ENCODE measurements around the gene SYCE3. TPM values are rescaled to one million over a fixed set of nuclear protein-coding genes. Genes with fewer than 3 reads are reported as not detected.

Gene SYCE3
- total and polyA plus RNA-seq, 9 of the 15 experiments (the other 6 are each of a cell fraction or from before 2014, with no cell fraction given) = 0.56 TPM; not detected in 8

GRCh38 chr22:50525858-50526107 is 36.9 kb downstream of the SYCE3 start (continued):
- TF ChIP-seq CREB1 (IDR thresholded peaks at IDR 0.05) (0 out of 2 replicates have a peak, but pooled peaks have one; percentile 3), CREB1 (CRISPR knock-in tag; IDR thresholded peaks at IDR 0.05) (no peak), ZNF316 (IDR thresholded peaks at IDR 0.05) (no peak), MEF2A (IDR thresholded peaks at IDR 0.05; ENCODE audit: control insufficient read depth, low read depth, low read length) (no peak), DIDO1 (tag; IDR thresholded peaks at IDR 0.05; ENCODE audit: low read depth) (no peak), ZNF282 (CRISPR knock-in tag; IDR thresholded peaks at IDR 0.05) (no peak), HMG20B (CRISPR knock-in tag; IDR thresholded peaks at IDR 0.05) (no peak), HNRNPH1 (optimal IDR thresholded peaks at IDR 0.05; ENCODE audit: low read depth, low read length) (no peak), TCF7L2 (IDR thresholded peaks at IDR 0.05; ENCODE audit: low read depth, low read length) (no peak)

- Histone ChIP-seq H3K36me3 (ENCODE audit: control insufficient read depth, insufficient read depth, low read length) (peaks cover 40% of the 10 kb centered on the region; the same call in 1 of the 3 replicates), H2AFZ (ENCODE audit: low read depth, low read length) (peak within 1 kb of the TSS; percentile 82), H3K4me1 (replicated peaks in 1 of 2; ENCODE audit: control insufficient read depth in 2 of 2, insufficient read depth in 2 of 2, low read length in 2 of 2) (peaks cover 8 to 64% of the 10 kb centered on the region in 2 experiments; a peak in 4 of 5 replicates), H3K4me3 (peak within 1 kb of the TSS; percentile 71), H4K20me1 (replicated peaks; ENCODE audit: control insufficient read depth, insufficient read depth, low read length) (peaks cover 12% of the 10 kb centered on the region; the same call in 1 of the 2 replicates), H3K27me3 (ENCODE audit: control insufficient read depth in 2 of 2, insufficient read depth in 2 of 2, low read length in 2 of 2) (no peaks in the 10 kb centered on the region), H3K79me2 (ENCODE audit: control insufficient read depth, insufficient read depth, low read length) (peaks cover 34% of the 10 kb centered on the region), H3K27ac (ENCODE audit: extremely low read depth, low read depth, low read length) (peak within 1 kb of the TSS; percentile 89), H3K9me3 (replicated peaks; ENCODE audit: control insufficient read depth, insufficient read depth, low read depth, low read length) (no peaks in the 10 kb centered on the region), H3K4me2 (ENCODE audit: insufficient read depth, low read length) (peak within 1 kb of the TSS; percentile 88), H3K9me1 (ENCODE audit: control insufficient read depth, insufficient read depth, low read length) (no peaks in the 10 kb centered on the region), H3K9ac (ENCODE audit: insufficient read depth in 1 of 2, low read depth in 2 of 2, low read length in 2 of 2) (peak within 1 kb of the TSS; percentile 86 to 96)
- intact Hi-C loops (cut with micrococcal nuclease) (loop anchor here (5.0 kb wide), 1 partner anchor 37 kb away; the partner anchor contains the start of gene SYCE3), in situ Hi-C loops (cut with MboI) (no loop called here)
- BruUV-seq (replicated peaks) = TSS peak; percentile 76
- WGBS (ENCODE audit: insufficient coverage, low coverage, missing lambda C conversion rate) = under 1% methylated on average over 32 of the region's 84 CpGs
- DNase-seq (ENCODE audit: extremely low read depth in 1 of 4, low spot score in 3 of 4) = peak; percentile 92 to 97 (median 94)
- peak; percentile 80 for ATAC-seq
- peak; percentile 86 for FAIRE-seq
- CTCF ChIA-PET (ENCODE audit: low intra/inter-chr PET ratio) = interaction anchor here (1.2 kb wide), 1 partner anchor 50 kb away, joined by 3 read pairs; no protein-coding TSS in a partner anchor
- POLR2A ChIA-PET = interaction anchor here (0.6 to 5.3 kb wide), 10 partner anchors 11 to 283 kb away, joined by 3 to 65 read pairs (median 4); partner anchors contain the start of genes CHKB, KLHDC7B, LMF2 and NCAPH2
- TF ChIP-seq ZSCAN29 (IDR thresholded peaks at IDR 0.05) (no peak), MTA3 (IDR thresholded peaks at IDR 0.05; ENCODE audit: borderline replicate concordance) (peak; percentile 83; the same call in 1 of the 2 replicates), RAD51 (IDR thresholded peaks at IDR 0.05; ENCODE audit: borderline replicate concordance, low read depth) (peak; percentile 97), MXI1 (IDR thresholded peaks at IDR 0.05; ENCODE audit: low read depth, low read length) (0 out of 2 replicates have a peak, but pooled peaks have one; percentile 13), ZBTB12 (CRISPR knock-in tag; IDR thresholded peaks at IDR 0.05) (no peak), ZNF830 (CRISPR knock-in tag; IDR thresholded peaks at IDR 0.05) (peak; percentile 38; the same call in 1 of the 2 replicates), RBM34 (IDR thresholded peaks at IDR 0.05; ENCODE audit: borderline replicate concordance, insufficient read depth, low read length) (0 out of 2 replicates have a peak, but pooled peaks have one; percentile 3), GATAD2A (IDR thresholded peaks at IDR 0.05) (no peak), ZNF431 (CRISPR knock-in tag; IDR thresholded peaks at IDR 0.05) (peak; percentile 73; the same call in 1 of the 2 replicates), CREM (IDR thresholded peaks at IDR 0.05; ENCODE audit: low read depth) (peak; percentile 25), THRB (CRISPR knock-in tag; conservative IDR thresholded peaks at IDR 0.05) (no peak), MCM3 (IDR thresholded peaks at IDR 0.05) (no peak), RB1 (IDR thresholded peaks at IDR 0.05; ENCODE audit: low read depth) (peak; percentile 62; the same call in 1 of the 2 replicates)
Measured at GRCh38 chr22:50525104-50525857, 37.4 kb downstream of the SYCE3 start, which contains the start of gene SCO2. Gene SCO2, minus strand, starts transcription at chr22:50525598. Its CDS starts 1,187 bp downstream, at chr22:50524411.

Data from K562 (cell line).